RPMI8226 (cell line): ENCODE measurements around the gene TUBA1B.

Experiments used
- DNase-seq: peaks from one replicate; pipeline ENCODE4 v3.0.0-alpha.2; 2015

The TUBA1B gene

DNA sequence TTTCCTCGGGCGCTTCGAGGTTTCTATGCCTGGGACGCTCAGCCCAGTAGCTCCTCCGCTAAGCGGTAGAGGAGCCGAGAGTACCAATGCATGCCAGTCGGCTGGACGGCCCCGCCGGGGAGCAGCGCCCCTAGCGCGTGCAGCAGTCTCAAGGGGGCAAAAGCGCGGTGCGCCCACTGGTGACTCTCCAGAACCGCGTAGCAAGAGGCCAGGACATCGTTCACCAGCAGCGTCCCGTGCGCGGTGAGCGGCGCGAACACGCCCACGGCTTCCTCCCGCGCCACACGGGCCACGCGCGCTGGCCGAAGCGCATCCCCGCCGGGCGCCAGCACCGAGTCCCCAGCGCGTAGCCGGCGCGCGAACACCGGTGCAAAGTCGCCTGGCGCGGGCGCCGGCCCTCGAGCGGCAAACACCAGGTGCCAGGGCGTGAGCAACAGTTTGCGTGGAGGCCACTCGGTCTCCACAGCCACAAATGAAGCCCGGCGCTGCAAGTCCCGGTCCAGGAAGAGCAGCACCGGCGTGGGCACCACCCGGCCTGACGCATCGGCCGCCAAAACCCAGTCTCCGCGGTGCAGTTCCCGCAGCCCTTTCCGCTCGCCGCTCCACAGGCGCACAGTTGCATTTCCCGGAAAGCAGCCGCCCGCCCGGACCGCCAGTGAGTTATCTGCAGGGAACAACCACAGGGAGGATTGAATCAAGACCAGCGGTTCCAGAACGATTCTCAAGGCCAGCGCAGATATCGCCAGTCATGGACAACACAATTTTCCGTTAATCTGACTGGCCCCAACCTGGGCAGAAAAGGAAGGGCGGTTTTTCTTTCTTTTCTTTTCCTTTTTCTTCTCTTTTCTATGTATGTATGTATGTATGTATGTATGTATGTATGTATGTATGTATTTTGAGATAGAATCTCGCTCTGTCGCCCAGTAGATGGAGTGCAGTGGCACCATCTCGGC lies 41.1 kb downstream of the TUBA1B start:
- DNase-seq, result peak; percentile 57

DNA sequence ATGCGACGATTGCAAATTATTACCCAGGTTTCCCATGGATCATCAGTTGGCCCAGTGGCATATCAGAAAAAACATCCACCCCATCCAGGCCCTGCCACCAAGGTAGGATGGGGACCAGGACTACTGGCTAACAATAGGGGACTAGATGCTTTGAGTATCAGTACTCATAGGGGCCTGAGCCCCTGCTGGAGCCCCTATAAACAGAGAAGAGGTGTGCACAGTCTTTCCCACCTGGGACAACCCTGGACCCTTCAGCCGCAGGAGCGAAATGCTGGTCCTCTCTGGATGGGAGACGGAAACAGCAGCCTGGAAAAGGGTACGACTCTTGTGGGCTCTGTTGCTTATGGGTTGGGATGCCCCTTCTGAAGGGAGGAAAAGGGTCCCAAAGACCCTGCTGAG lies 42.3 kb downstream of the TUBA1B start:
- no peak for DNase-seq

DNA sequence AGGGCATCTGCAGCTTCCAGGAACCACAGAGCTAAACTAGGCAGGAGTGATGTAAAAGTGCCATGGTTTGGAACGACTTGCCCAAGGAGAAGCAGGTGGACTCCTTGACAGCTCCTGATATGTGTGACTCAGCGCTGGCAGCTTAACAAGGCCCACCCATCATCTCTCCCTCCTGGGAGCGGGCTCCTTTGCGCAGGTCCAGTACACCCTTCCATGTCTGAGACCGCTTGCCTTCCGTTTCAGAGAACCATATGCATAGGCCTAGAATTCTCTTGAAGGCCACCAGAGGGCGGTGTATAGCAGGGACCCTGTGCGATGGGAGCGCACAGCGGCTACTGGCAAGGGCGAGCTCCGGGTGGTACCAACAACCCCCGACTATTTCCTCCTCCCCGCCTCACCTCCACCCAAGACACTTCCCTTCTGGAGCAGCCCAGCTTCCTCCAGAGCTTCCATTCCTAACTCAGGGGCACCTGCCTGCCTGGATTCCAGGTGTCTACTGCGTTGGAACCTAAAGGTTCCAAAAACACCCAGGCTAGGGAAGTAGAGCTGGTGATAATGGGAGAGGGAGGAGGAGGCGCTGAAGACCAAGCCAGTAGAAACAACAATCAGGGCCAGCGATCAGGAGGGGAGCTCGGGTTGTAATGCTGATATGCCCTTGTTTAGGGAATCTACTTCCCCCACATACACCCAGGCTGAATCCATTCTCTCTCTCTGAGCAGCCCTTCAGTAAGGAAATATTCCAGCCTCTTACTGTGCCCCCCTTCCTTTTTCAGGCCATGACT lies 42.9 kb downstream of the TUBA1B start:
- peak; percentile 78 for DNase-seq

DNA sequence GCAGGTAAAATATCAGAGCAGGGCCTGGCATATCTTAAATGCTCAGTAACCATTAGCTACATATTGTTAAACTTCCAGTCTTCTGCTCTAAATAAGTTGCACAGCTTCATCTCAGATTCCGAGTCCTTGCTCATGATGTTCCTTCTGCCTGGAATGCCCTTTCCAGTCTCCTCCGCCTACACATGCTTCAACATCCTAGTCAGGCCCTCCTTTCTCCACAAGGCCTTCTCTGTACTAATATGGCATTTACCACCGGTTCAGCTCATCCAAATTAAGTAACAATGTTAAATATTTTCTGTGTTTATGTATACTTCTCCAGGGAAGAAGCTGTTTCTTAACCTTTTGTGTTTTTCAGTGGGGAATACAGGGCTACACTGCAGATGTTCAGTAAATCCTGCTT lies 45.1 kb downstream of the TUBA1B start:
- DNase-seq, result no peak

DNA sequence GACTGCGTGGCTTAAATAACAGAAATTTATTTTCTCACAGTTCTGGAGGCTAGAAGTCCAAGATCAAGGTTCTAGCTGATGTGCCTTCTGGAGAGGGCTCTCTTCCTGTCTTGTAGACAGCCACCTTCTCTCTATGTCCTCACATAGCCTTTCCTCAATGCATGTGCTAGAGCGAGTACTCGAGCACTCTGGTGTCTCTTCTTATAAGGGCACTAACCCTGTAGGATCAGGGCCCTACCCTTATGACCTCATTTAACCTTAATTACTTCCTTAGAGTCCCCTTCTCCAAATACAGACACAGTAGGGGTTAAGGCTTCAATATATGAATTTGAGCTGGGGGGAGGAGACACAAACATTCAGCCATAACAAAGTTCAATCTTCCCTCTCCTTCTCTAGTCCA lies 46.8 kb downstream of the TUBA1B start:
- DNase-seq, result no peak

DNA sequence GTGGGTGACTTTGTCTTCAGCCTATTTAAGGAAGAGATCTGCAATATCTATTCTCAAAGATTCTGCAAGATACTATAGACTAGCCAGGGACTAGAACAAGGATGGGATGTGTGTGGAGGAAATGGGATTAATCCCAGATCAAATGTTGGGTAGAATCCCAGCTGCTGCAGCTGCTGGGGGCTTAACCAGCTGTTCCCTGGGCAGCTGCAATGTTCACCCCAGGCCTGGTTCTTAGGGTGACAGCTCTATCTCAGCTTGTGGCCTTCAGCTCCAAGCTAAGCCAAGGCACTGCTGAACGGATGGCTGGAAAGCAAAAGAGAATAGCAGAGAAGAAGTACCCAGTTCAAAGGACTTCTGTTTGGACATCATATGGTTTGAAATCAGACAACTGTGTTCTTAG lies 51.4 kb downstream of the TUBA1B start:
- DNase-seq, result no peak
